HG03558 (cell line): ENCODE data around the gene PIEZO1.

Experiments
- ATAC-seq: cut with Tn5 transposase; IDR thresholded peaks from one replicate; pipeline ENCODE4 v1.9.1; 2021; ENCODE audit warnings: moderate number of reproducible peaks; ENCODE audit not compliant: unreplicated experiment; ENCODE audit errors: extremely low read depth

Gene PIEZO1

GRCh38 chr16:88724855-88725555 is 60.0 kb downstream of the PIEZO1 start:
- ATAC-seq = no peak

- ATAC-seq = no peak
Measured at GRCh38 chr16:88723911-88724310, 61.1 kb downstream of the PIEZO1 start.

GRCh38 chr16:88723507-88723887 is 61.5 kb downstream of the PIEZO1 start:
- ATAC-seq = no peak

- ATAC-seq = no peak
Measured at GRCh38 chr16:88722784-88723506, 62.1 kb downstream of the PIEZO1 start.

GRCh38 chr16:88721815-88722755 is 62.9 kb downstream of the PIEZO1 start:
- ATAC-seq = no peak

- no peak for ATAC-seq
Measured at GRCh38 chr16:88721236-88721635, 63.8 kb downstream of the PIEZO1 start.

GRCh38 chr16:88720396-88720970 is 64.5 kb downstream of the PIEZO1 start:
- ATAC-seq = no peak

GRCh38 chr16:88719933-88720296 is 65.1 kb downstream of the PIEZO1 start:
- no peak for ATAC-seq

- no peak for ATAC-seq
Measured at GRCh38 chr16:88719267-88719932, 65.6 kb downstream of the PIEZO1 start.

- ATAC-seq = no peak
Measured at GRCh38 chr16:88718178-88718577, 66.8 kb downstream of the PIEZO1 start.

GRCh38 chr16:88716601-88717001 is 68.4 kb downstream of the PIEZO1 start:
- no peak for ATAC-seq

- no peak for ATAC-seq
Measured at GRCh38 chr16:88716201-88716600, 68.8 kb downstream of the PIEZO1 start.

GRCh38 chr16:88715312-88716190 is 69.5 kb downstream of the PIEZO1 start:
- no peak for ATAC-seq

- no peak for ATAC-seq
Measured at GRCh38 chr16:88714420-88715302, 70.4 kb downstream of the PIEZO1 start.

GRCh38 chr16:88713568-88714419 is 71.2 kb downstream of the PIEZO1 start:
- no peak for ATAC-seq

- ATAC-seq = no peak
Measured at GRCh38 chr16:88713054-88713453, 72.0 kb downstream of the PIEZO1 start.

- no peak for ATAC-seq
Measured at GRCh38 chr16:88712362-88712979, 72.5 kb downstream of the PIEZO1 start.
